K562 (cell line): ENCODE data around the gene TNFRSF6B. TPM values are rescaled to one million over a fixed set of nuclear protein-coding genes. Genes with fewer than 3 reads are reported as not detected.

Experiments
- ATAC-seq: fragments of 200-7000 bp; cut with Tn5 transposase; 3 replicates; pipeline ENCODE4 v1.9.1; 2020; ENCODE audit warnings: moderate library complexity
- BruUV-seq: library from RNA; stranded (reverse); fragments of 400-500 nt; replicated peaks from 2 replicates; lab custom pipeline; 2021; lab: Mats Ljungman, UMichigan
- CTCF ChIA-PET: fragments of 300-600 bp; formaldehyde crosslinking; extraction: SDS; loops from one replicate; lab custom pipeline; 2021; ENCODE audit warnings: low intra/inter-chr PET ratio; lab: Yijun Ruan, JAX
- POLR2A ChIA-PET: fragments of 300-600, 350-650 bp; sonication (Branson Sonifier 250); formaldehyde crosslinking; extraction: SDS; loops from one replicate; lab custom pipeline; 2021; ENCODE audit warnings: antibody characterized with exemption, inconsistent platforms; lab: Yijun Ruan, JAX
- DNase-seq, 4 experiments: peaks; one replicate each; pipeline versions ENCODE4 v3.0.0 to v3.0.0-alpha.2; 2011 to 2018; ENCODE audit warnings: low spot score in 3 of 4, mixed read lengths in 3 of 4; ENCODE audit errors: extremely low read depth in 1 of 4
- FAIRE-seq: peaks from 2 replicates; lab custom pipeline; 2011; peaks lifted over from hg19 to GRCh38; lab: Jason Lieb, UNC
- H2AFZ ChIP-seq: 2 replicates; pipeline ENCODE4 v1.6.0; 2011; ENCODE audit warnings: low read depth, low read length, control low read depth, inconsistent platforms
- H3K27ac ChIP-seq: fragments of 200-600 bp; 3 replicates; pipeline ENCODE4 v1.8.0; 2011; ENCODE audit warnings: low read depth, mild to moderate bottlenecking, control low read depth, inconsistent platforms, low read length, moderate library complexity, mixed read lengths; ENCODE audit errors: extremely low read depth
- H3K27me3 ChIP-seq, 2 experiments: fragments of 300-600 bp in 1 of 2; 2 replicates in 1 of 2; 3 replicates in 1 of 2; pipeline versions ENCODE4 v1.6.0 to v1.8.0; 2011; ENCODE audit warnings: inconsistent platforms in 2 of 2, low read length in 2 of 2, mild to moderate bottlenecking in 1 of 2, mixed read lengths in 1 of 2, moderate library complexity in 1 of 2; ENCODE audit not compliant: control insufficient read depth in 2 of 2, insufficient read depth in 2 of 2
- H3K36me3 ChIP-seq: fragments of 300-600 bp; 3 replicates; pipeline ENCODE4 v1.8.0; 2011; ENCODE audit warnings: mild to moderate bottlenecking, low read length, inconsistent platforms; ENCODE audit not compliant: control insufficient read depth, insufficient read depth
- H3K4me1 ChIP-seq, 2 experiments: fragments of 200-600 bp in 1 of 2; replicated peaks in 1 of 2; 2 replicates in 1 of 2; 3 replicates in 1 of 2; pipeline versions ENCODE4 v1.5.1 to v1.8.0; 2011; ENCODE audit warnings: inconsistent platforms in 2 of 2, low read length in 2 of 2, mild to moderate bottlenecking in 1 of 2, mixed read lengths in 1 of 2, moderate library complexity in 1 of 2; ENCODE audit not compliant: control insufficient read depth in 2 of 2, insufficient read depth in 2 of 2
- H3K4me2 ChIP-seq: 2 replicates; pipeline ENCODE4 v1.6.1; 2011; ENCODE audit warnings: low read length, control low read depth, inconsistent platforms, mixed read lengths; ENCODE audit not compliant: insufficient read depth
- H3K4me3 ChIP-seq: fragments of 200-600 bp; sonication (generic), shearing (Covaris generic); 2 replicates; pipeline ENCODE4 v1.5.1; 2016; ENCODE audit warnings: control low read depth, inconsistent platforms
- H3K79me2 ChIP-seq: fragments of 200-600 bp; 3 replicates; pipeline ENCODE4 v1.8.0; 2011; ENCODE audit warnings: low read length, inconsistent platforms; ENCODE audit not compliant: control insufficient read depth, insufficient read depth
- H3K9ac ChIP-seq, 2 experiments: 2 replicates each; pipeline versions ENCODE4 v1.6.0 to v1.6.1; 2011; ENCODE audit warnings: low read depth in 2 of 2, low read length in 2 of 2, control low read depth in 1 of 2, inconsistent platforms in 1 of 2, mild to moderate bottlenecking in 1 of 2, mixed read lengths in 1 of 2; ENCODE audit not compliant: insufficient read depth in 1 of 2
- H3K9me1 ChIP-seq: one replicate; pipeline ENCODE4 v1.6.0; 2011; ENCODE audit warnings: inconsistent platforms, mild to moderate bottlenecking, low read length, moderate library complexity; ENCODE audit not compliant: control insufficient read depth, insufficient read depth
- H3K9me3 ChIP-seq: replicated peaks from 2 replicates; pipeline ENCODE4 v1.5.1; 2011; ENCODE audit warnings: low read depth, low read length, inconsistent platforms; ENCODE audit not compliant: control insufficient read depth, insufficient read depth
- H4K20me1 ChIP-seq: replicated peaks from 2 replicates; pipeline ENCODE4 v1.6.1; 2011; ENCODE audit warnings: low read length, inconsistent platforms, mixed read lengths; ENCODE audit not compliant: control insufficient read depth, insufficient read depth
- CBX2 ChIP-seq: fragments of 200-600 bp; sonication (generic); IDR thresholded peaks from one replicate; pipeline ENCODE4 v1.6.1; 2012; ENCODE audit warnings: mild to moderate bottlenecking, low read length, inconsistent platforms; ENCODE audit not compliant: insufficient read depth, poor library complexity, severe bottlenecking
- CEBPG ChIP-seq, 3 experiments: fragments of 200-800 bp in 1 of 3; sonication (Bioruptor generic) in 1 of 3; sonication (generic) in 1 of 3; formaldehyde crosslinking in 1 of 3; IDR thresholded peaks in 2 of 3; conservative IDR thresholded peaks in 1 of 3; 2 replicates each; pipeline versions ENCODE4 v1.6.1 to v1.8.0; 2016 to 2022; ENCODE audit warnings: missing compliant biosample characterization in 2 of 3, missing genetic modification characterization in 2 of 3, mild to moderate bottlenecking in 1 of 3, missing genetic modification reagents in 1 of 3
- ELF2 ChIP-seq: fragments of 250-450 bp; sonication (Bioruptor Pico); IDR thresholded peaks from 2 replicates; pipeline ENCODE4 v1.5.0; 2021; ENCODE audit warnings: mild to moderate bottlenecking
- MEIS2 ChIP-seq: fragments of 450-650 bp; IDR thresholded peaks from 2 replicates; pipeline ENCODE4 v1.6.1; 2014; ENCODE audit warnings: mild to moderate bottlenecking; ENCODE audit not compliant: partially characterized antibody
- NFATC3 ChIP-seq: fragments of 450-650 bp; IDR thresholded peaks from 2 replicates; pipeline ENCODE4 v1.6.1; 2017; ENCODE audit warnings: mild to moderate bottlenecking
- NRF1 ChIP-seq, 2 experiments: fragments of 450-650 bp; IDR thresholded peaks in 1 of 2; conservative IDR thresholded peaks in 1 of 2; 2 replicates each; pipeline ENCODE4 v1.6.1; 2014; ENCODE audit warnings: mild to moderate bottlenecking in 2 of 2
- POLR2A ChIP-seq: fragments of 450-650 bp; conservative IDR thresholded peaks from 2 replicates; pipeline ENCODE4 v1.6.1; 2016
- SMAD2 ChIP-seq: fragments of 150-350 bp; IDR thresholded peaks from 2 replicates; pipeline ENCODE4 v1.6.1; 2014; ENCODE audit warnings: low read depth, mild to moderate bottlenecking, low read length
- ZNF134 ChIP-seq: fragments of 250-450 bp; sonication (Bioruptor Pico); conservative IDR thresholded peaks from 2 replicates; pipeline ENCODE4 v1.4.0; 2020
- ZNF24 ChIP-seq: fragments of 450-650 bp; IDR thresholded peaks from 2 replicates; pipeline ENCODE4 v1.6.1; 2016
- WGBS: fragments of 100-300 bp; shearing (Covaris generic); methylation state at CpG from one replicate; pipeline ENCODE4 v1.1.6; 2016; ENCODE audit warnings: low coverage, mixed read lengths; ENCODE audit not compliant: insufficient coverage; ENCODE audit errors: missing lambda C conversion rate; 5-methylcytosine and 5-hydroxymethylcytosine counted together
- in situ Hi-C: fragments of 300-500 bp; cut with MboI; formaldehyde crosslinking; loops from 4 replicates; pipeline ENCODE4 v1.15.0; 2018; ENCODE audit warnings: inconsistent platforms, mixed read lengths
- intact Hi-C: fragments of 100-400 bp; cut with micrococcal nuclease; formaldehyde crosslinking; loops from 2 replicates; pipeline ENCODE4 v1.14.2; 2022
- polyA plus RNA-seq, 8 experiments: library from polyadenylated mRNA; depleted of rRNA in 4 of 8; stranded (reverse) in 5 of 8; unstranded in 3 of 8; fragments of >200 nt; fragmentation: Nextera tagmentation in 2 of 8; fragmentation: Illumina TruSeq in 1 of 8; extraction: Ambion mirVana in 2 of 8; extraction: Trizol in 1 of 8; gene quantifications; 2 replicates each; pipeline versions ENCODE4 v1.2.1 to v1.2.3, GENCODE V29; 2011 to 2014; ENCODE audit warnings: inconsistent platforms in 1 of 8, missing spikeins in 1 of 8
- total RNA-seq, 7 experiments: library from RNA; depleted of rRNA in 6 of 7; stranded (reverse); fragments of >200 nt in 6 of 7; fragmentation: Illumina TruSeq in 2 of 7; extraction: Trizol in 2 of 7; gene quantifications; 2 replicates each; pipeline versions ENCODE4 v1.2.1 to v1.2.3, GENCODE V29; 2011 to 2021; ENCODE audit warnings: low replicate concordance in 1 of 7
- TF ChIP-seq, protein P1 (sequence below): sonication (generic); formaldehyde crosslinking; IDR thresholded peaks from 2 replicates; pipeline ENCODE4 v1.8.0; 2022; ENCODE audit warnings: mild to moderate bottlenecking, low read depth, missing genetic modification reagents
- TF ChIP-seq, protein P2 (sequence below), 2 experiments: fragments of 450-650 bp; formaldehyde crosslinking in 1 of 2; IDR thresholded peaks; 2 replicates each; pipeline versions ENCODE4 v1.4.0 to v1.6.1; 2014 to 2020; ENCODE audit warnings: mild to moderate bottlenecking in 2 of 2, borderline replicate concordance in 1 of 2, low read depth in 1 of 2

The TNFRSF6B gene
- total and polyA plus RNA-seq, 9 of the 15 experiments (the other 6 are each of a cell fraction or from before 2014, with no cell fraction given) = 0.10 to 3.5 (median 0.32) TPM; not detected in 6

DNA sequence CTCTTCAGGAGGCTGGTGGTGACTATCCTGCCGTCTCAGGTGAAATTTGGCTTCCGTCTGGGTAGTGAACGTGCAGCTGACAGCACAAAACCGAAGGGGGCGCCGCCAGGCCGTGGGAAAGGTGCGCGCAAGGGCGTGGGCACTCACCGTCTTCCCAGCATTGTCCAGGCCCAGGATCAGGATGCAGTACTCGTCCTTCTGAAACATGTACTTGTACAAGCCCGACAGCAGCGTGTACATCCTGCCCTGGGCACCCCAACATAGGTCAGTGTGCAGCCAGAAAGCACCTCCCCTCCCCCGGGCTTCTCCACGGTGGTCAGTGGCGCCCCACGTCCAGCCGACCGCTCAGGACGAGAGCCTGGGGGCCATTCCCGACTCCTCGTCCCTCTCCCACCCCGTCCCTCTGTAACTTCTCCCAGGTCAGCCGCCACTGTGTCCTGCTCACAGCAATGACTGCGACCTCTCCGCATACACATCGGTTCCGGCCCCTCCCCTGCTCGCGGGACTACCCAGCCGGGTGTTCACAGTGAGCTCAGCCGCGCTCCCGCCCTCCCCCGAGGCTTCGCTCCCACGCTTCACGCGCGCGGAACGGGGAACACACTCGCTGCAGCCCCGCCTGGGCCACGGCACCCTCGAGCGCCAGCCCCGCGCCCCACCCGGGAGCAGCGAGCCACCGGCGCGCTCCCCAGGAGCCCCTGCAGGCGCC lies 10.6 kb downstream of the TNFRSF6B start:
- Histone ChIP-seq H3K27me3 (no peaks in the 10 kb centered on the region), H3K9me3 (no peaks in the 10 kb centered on the region), H3K4me3 (peak overlapping the region; percentile 100), H3K9ac (peak overlapping the region; percentile 90 to 95), H3K27ac (peak overlapping the region; percentile 96), H3K79me2 (peaks cover 63% of the 10 kb centered on the region), H3K4me1 (peaks cover 13 to 63% of the 10 kb centered on the region in 2 experiments), H4K20me1 (peaks cover 22% of the 10 kb centered on the region), H3K9me1 (no peaks in the 10 kb centered on the region), H3K36me3 (peaks cover 66% of the 10 kb centered on the region), H3K4me2 (peak overlapping the region; percentile 99), H2AFZ (peak overlapping the region; percentile 75; the same call in 1 of the 2 replicates)
- peak; percentile 75 for ATAC-seq
- DNase-seq = peak; percentile 53 to 84 (median 69)
- BruUV-seq = no TSS peak
- intact Hi-C loops (loop anchor here (2.0 to 10.0 kb wide), 5 partner anchors 78 to 250 kb away; partner anchors contain the start of genes PTK6, TPD52L2 and UCKL1), in situ Hi-C loops (loop anchor here (5.0 kb wide), 1 partner anchor 155 kb away; the partner anchor contains the start of gene ABHD16B)
- ChIA-PET POLR2A (interaction anchor here (0.7 to 4.0 kb wide), 6 partner anchors 9 to 158 kb away, joined by 5 to 27 read pairs (median 6); partner anchors contain the start of genes RTEL1 and TPD52L2), CTCF (interaction anchor here (0.5 to 2.6 kb wide), 5 partner anchors 157 to 483 kb away, joined by 3 to 18 read pairs (median 6); partner anchors contain the start of genes PTK6 and TPD52L2)
- peak; percentile 95 for FAIRE-seq
- 1% methylated on average over 54 of the region's 56 CpGs for WGBS
- TF ChIP-seq SMAD2 (no peak), ZNF24 (no peak), CEBPG (CRISPR knock-in tag; IDR thresholded peaks at IDR 0.05) (no peak), CEBPG (tag; conservative IDR thresholded peaks at IDR 0.05 in 1 of 2, IDR thresholded peaks at IDR 0.05 in 1 of 2) (no peak), ELF2 (CRISPR knock-in tag) (no peak), NFATC3 (no peak), MEIS2 (no peak), NRF1 (conservative IDR thresholded peaks at IDR 0.05 in 1 of 2, IDR thresholded peaks at IDR 0.05 in 1 of 2) (no peak; a peak in 2 of 4 replicates), POLR2A (no peak), CBX2 (no peak), ZNF134 (no peak)
- TF ChIP-seq, protein P1, sequence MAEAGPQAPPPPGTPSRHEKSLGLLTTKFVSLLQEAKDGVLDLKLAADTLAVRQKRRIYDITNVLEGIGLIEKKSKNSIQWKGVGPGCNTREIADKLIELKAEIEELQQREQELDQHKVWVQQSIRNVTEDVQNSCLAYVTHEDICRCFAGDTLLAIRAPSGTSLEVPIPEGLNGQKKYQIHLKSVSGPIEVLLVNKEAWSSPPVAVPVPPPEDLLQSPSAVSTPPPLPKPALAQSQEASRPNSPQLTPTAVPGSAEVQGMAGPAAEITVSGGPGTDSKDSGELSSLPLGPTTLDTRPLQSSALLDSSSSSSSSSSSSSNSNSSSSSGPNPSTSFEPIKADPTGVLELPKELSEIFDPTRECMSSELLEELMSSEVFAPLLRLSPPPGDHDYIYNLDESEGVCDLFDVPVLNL = no peak
- TF ChIP-seq, protein P2, sequence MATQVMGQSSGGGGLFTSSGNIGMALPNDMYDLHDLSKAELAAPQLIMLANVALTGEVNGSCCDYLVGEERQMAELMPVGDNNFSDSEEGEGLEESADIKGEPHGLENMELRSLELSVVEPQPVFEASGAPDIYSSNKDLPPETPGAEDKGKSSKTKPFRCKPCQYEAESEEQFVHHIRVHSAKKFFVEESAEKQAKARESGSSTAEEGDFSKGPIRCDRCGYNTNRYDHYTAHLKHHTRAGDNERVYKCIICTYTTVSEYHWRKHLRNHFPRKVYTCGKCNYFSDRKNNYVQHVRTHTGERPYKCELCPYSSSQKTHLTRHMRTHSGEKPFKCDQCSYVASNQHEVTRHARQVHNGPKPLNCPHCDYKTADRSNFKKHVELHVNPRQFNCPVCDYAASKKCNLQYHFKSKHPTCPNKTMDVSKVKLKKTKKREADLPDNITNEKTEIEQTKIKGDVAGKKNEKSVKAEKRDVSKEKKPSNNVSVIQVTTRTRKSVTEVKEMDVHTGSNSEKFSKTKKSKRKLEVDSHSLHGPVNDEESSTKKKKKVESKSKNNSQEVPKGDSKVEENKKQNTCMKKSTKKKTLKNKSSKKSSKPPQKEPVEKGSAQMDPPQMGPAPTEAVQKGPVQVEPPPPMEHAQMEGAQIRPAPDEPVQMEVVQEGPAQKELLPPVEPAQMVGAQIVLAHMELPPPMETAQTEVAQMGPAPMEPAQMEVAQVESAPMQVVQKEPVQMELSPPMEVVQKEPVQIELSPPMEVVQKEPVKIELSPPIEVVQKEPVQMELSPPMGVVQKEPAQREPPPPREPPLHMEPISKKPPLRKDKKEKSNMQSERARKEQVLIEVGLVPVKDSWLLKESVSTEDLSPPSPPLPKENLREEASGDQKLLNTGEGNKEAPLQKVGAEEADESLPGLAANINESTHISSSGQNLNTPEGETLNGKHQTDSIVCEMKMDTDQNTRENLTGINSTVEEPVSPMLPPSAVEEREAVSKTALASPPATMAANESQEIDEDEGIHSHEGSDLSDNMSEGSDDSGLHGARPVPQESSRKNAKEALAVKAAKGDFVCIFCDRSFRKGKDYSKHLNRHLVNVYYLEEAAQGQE (IDR thresholded peaks at IDR 0.05; ENCODE audit: borderline replicate concordance) = peak; percentile 69; the same call in 1 of the 2 replicates
- TF ChIP-seq, protein P2 (CRISPR knock-in tag; IDR thresholded peaks at IDR 0.05; ENCODE audit: low read depth) = no peak
